OCI-LY3 (cell line): ENCODE results near the gene COX7A2L.

ENCODE experiments used
- EZH2phosphoT487 ChIP-seq: fragments of 200-600 bp; shearing (Covaris generic); IDR thresholded peaks from 2 replicates; pipeline ENCODE4 v1.6.1; 2018; ENCODE audit warnings: antibody characterized with exemption, mixed run types, low read depth
- TF ChIP-seq, protein P1 (sequence below): fragments of 200-600, 300-600 bp; sonication (generic); IDR thresholded peaks from 2 replicates; pipeline ENCODE4 v1.5.1; 2014; ENCODE audit warnings: antibody characterized with exemption, low read length, low read depth

DNA sequence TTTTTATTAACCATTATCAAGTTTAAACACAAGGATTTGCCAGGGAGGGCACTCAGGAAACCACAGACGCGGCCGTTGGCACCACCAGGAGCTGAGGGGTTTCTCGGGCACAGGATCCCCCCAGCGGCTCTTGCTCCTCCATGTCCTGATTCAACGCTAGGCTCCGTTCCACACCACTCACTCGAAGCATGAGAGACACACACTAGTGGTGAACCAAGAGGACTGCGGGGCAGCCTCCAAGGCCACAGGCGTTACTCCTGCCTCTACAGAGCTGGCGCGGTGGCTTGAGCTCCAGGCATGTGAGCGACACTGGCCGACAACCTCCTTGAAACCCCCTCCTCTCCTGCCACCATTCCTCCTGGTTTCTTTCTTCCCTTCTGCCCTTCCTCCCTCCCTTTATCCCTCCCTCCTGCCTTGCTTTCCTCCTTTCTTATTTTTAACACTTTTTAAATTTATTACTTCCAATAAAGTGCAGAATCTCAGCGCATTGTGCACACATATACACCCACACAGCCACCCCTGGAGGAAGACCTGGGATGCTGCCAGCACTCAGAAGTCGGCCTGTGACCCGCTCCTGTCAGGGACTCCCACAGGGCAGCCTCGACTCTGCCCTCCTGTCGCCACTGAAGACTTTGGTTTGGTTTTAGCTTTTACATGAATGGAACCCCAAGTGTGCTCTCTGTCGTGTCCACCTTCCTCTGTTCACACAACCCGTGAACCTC, 21.7 kb downstream of the COX7A2L start:
- TF ChIP-seq, protein P1, sequence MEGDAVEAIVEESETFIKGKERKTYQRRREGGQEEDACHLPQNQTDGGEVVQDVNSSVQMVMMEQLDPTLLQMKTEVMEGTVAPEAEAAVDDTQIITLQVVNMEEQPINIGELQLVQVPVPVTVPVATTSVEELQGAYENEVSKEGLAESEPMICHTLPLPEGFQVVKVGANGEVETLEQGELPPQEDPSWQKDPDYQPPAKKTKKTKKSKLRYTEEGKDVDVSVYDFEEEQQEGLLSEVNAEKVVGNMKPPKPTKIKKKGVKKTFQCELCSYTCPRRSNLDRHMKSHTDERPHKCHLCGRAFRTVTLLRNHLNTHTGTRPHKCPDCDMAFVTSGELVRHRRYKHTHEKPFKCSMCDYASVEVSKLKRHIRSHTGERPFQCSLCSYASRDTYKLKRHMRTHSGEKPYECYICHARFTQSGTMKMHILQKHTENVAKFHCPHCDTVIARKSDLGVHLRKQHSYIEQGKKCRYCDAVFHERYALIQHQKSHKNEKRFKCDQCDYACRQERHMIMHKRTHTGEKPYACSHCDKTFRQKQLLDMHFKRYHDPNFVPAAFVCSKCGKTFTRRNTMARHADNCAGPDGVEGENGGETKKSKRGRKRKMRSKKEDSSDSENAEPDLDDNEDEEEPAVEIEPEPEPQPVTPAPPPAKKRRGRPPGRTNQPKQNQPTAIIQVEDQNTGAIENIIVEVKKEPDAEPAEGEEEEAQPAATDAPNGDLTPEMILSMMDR = no peak
- no peak for TF ChIP-seq EZH2phosphoT487
